SK-N-SH (cell line): ENCODE data around the gene SCNN1G. TPM values are rescaled to one million over a fixed set of nuclear protein-coding genes. Genes with fewer than 3 reads are reported as not detected.

Source experiments
- CTCF ChIA-PET: fragments of 300-600, 350-600 bp; formaldehyde crosslinking; extraction: SDS; loops from one replicate; lab custom pipeline; 2021; lab: Yijun Ruan, JAX
- POLR2A ChIA-PET: fragments of 350-600 bp; sonication (Branson Sonifier 250); formaldehyde crosslinking; extraction: SDS; loops from one replicate; lab custom pipeline; 2020; ENCODE audit warnings: antibody characterized with exemption, inconsistent platforms; lab: Yijun Ruan, JAX
- DNase-seq: peaks from one replicate; pipeline ENCODE4 v3.0.0; 2012
- H2AFZ ChIP-seq: fragments of 200-600 bp; sonication (generic); 2 replicates; pipeline ENCODE4 v1.8.1; 2016; ENCODE audit warnings: antibody characterized with exemption, mild to moderate bottlenecking, low read depth
- H3F3A ChIP-seq: fragments of 200-600 bp; sonication (generic); replicated peaks from 2 replicates; pipeline ENCODE3; 2016; ENCODE audit warnings: antibody characterized with exemption, mild to moderate bottlenecking; ENCODE audit not compliant: insufficient read depth
- H3K27ac ChIP-seq, 2 experiments: fragments of 200-500 bp in 1 of 2; fragments of 200-600 bp in 1 of 2; sonication (Bioruptor generic) in 1 of 2; sonication (generic), shearing (Covaris generic) in 1 of 2; 2 replicates each; pipeline versions ENCODE4 v1.5.1 to v1.6.1; 2014 to 2016; ENCODE audit warnings: low read depth in 2 of 2, inconsistent platforms in 1 of 2, low read length in 1 of 2, mild to moderate bottlenecking in 1 of 2, mixed read lengths in 1 of 2
- H3K27me3 ChIP-seq: fragments of 200-600 bp; sonication (generic), shearing (Covaris generic); 2 replicates; pipeline ENCODE4 v1.6.1; 2016; ENCODE audit warnings: mixed run types; ENCODE audit not compliant: insufficient read depth
- H3K36me3 ChIP-seq, 2 experiments: fragments of 200-500 bp in 1 of 2; fragments of 200-600 bp in 1 of 2; sonication (Bioruptor generic) in 1 of 2; sonication (generic) in 1 of 2; replicated peaks in 1 of 2; 2 replicates each; pipeline versions ENCODE3 to v1.5.1; 2014 to 2016; ENCODE audit warnings: low read length in 1 of 2, mild to moderate bottlenecking in 1 of 2; ENCODE audit not compliant: insufficient read depth in 2 of 2, control insufficient read depth in 1 of 2
- H3K4me1 ChIP-seq, 2 experiments: fragments of 200-500 bp in 1 of 2; fragments of 200-600 bp in 1 of 2; sonication (Bioruptor generic) in 1 of 2; sonication (generic), shearing (Covaris generic) in 1 of 2; 2 replicates each; pipeline versions ENCODE4 v1.5.1 to v1.6.1; 2014 to 2016; ENCODE audit warnings: low read depth in 1 of 2, low read length in 1 of 2, mixed run types in 1 of 2; ENCODE audit not compliant: insufficient read depth in 2 of 2, control insufficient read depth in 1 of 2
- H3K4me2 ChIP-seq: fragments of 200-600 bp; sonication (generic), shearing (Covaris generic); 2 replicates; pipeline ENCODE4 v1.6.1; 2017; ENCODE audit warnings: mixed run types
- H3K4me3 ChIP-seq, 2 experiments: fragments of 200-500 bp in 1 of 2; fragments of 200-600 bp in 1 of 2; sonication (Bioruptor generic) in 1 of 2; sonication (generic), shearing (Covaris generic) in 1 of 2; 2 replicates each; pipeline versions ENCODE4 v1.5.1 to v1.8.1; 2014 to 2016; ENCODE audit warnings: low read depth in 2 of 2, inconsistent platforms in 1 of 2, low read length in 1 of 2, mild to moderate bottlenecking in 1 of 2, mixed read lengths in 1 of 2, moderate library complexity in 1 of 2
- H3K79me2 ChIP-seq: fragments of 200-600 bp; sonication (generic); 2 replicates; pipeline ENCODE4 v1.8.1; 2017; ENCODE audit warnings: mild to moderate bottlenecking; ENCODE audit not compliant: insufficient read depth
- H3K9ac ChIP-seq: fragments of 200-600 bp; sonication (generic); 2 replicates; pipeline ENCODE4 v1.6.1; 2017; ENCODE audit warnings: mixed run types
- H3K9me2 ChIP-seq: fragments of 200-600 bp; sonication (generic); 2 replicates; pipeline ENCODE4 v1.6.1; 2017; ENCODE audit warnings: mixed run types
- H3K9me3 ChIP-seq: fragments of 200-600 bp; sonication (generic); 2 replicates; pipeline ENCODE4 v1.6.1; 2017; ENCODE audit warnings: mixed run types, mild to moderate bottlenecking, moderate library complexity
- H4K20me1 ChIP-seq: fragments of 200-600 bp; sonication (generic); 2 replicates; pipeline ENCODE4 v1.6.1; 2017; ENCODE audit warnings: mild to moderate bottlenecking, mixed run types; ENCODE audit not compliant: insufficient read depth
- ELF1 ChIP-seq: IDR thresholded peaks from 2 replicates; pipeline ENCODE4 v1.4.0; 2012
- EP300 ChIP-seq, 2 experiments: IDR thresholded peaks; 2 replicates each; pipeline versions ENCODE4 v1.4.0 to v1.6.1; 2012; ENCODE audit warnings: borderline replicate concordance in 1 of 2, low read depth in 1 of 2, low read length in 1 of 2
- EZH2phosphoT487 ChIP-seq: fragments of 200-600 bp; sonication (generic); IDR thresholded peaks from 2 replicates; pipeline ENCODE4 v1.6.1; 2017; ENCODE audit warnings: low read depth, mixed run types, mild to moderate bottlenecking, antibody characterized with exemption, moderate library complexity, borderline replicate concordance
- FOSL2 ChIP-seq: IDR thresholded peaks from 2 replicates; pipeline ENCODE4 v1.4.0; 2012; ENCODE audit warnings: low read depth, mild to moderate bottlenecking, moderate library complexity, borderline replicate concordance
- FOXJ3 ChIP-seq: sonication (generic); formaldehyde crosslinking; IDR thresholded peaks from 2 replicates; pipeline ENCODE4 v1.5.1; 2020; ENCODE audit warnings: mild to moderate bottlenecking, missing genetic modification reagents
- MAX ChIP-seq: IDR thresholded peaks from 2 replicates; pipeline ENCODE4 v1.4.0; 2012; ENCODE audit warnings: low read depth
- MEF2A ChIP-seq: IDR thresholded peaks from 2 replicates; pipeline ENCODE4 v1.4.0; 2012; ENCODE audit warnings: low read depth, borderline replicate concordance
- MXI1 ChIP-seq: IDR thresholded peaks from 2 replicates; pipeline ENCODE4 v1.6.1; 2012; ENCODE audit warnings: mild to moderate bottlenecking, low read depth, low read length, improper control_type of control experiment
- POLR2AphosphoS5 ChIP-seq: IDR thresholded peaks from 2 replicates; pipeline ENCODE4 v1.6.1; 2012; ENCODE audit warnings: low read depth, low read length
- RCOR1 ChIP-seq: fragments of 150-350 bp; IDR thresholded peaks from 2 replicates; pipeline ENCODE4 v1.6.1; 2017; ENCODE audit warnings: antibody characterized with exemption, low read length
- SMC3 ChIP-seq: IDR thresholded peaks from 2 replicates; pipeline ENCODE4 v1.6.1; 2012; ENCODE audit warnings: low read depth, low read length, improper control_type of control experiment
- YY1 ChIP-seq: IDR thresholded peaks from 2 replicates; pipeline ENCODE4 v1.4.0; 2012; ENCODE audit warnings: low read depth, mild to moderate bottlenecking
- ZBTB33 ChIP-seq: IDR thresholded peaks from 2 replicates; pipeline ENCODE4 v1.4.0; 2012; ENCODE audit warnings: low read depth, borderline replicate concordance
- WGBS: methylation state at CpG from one replicate; pipeline ENCODE4 v1.1.6; 2017; ENCODE audit warnings: low lambda C conversion rate; 5-methylcytosine and 5-hydroxymethylcytosine counted together
- polyA plus RNA-seq, 3 experiments: library from polyadenylated mRNA; depleted of rRNA; stranded (reverse); fragments of >200 nt; gene quantifications; 2 replicates each; pipeline ENCODE4 v1.2.3, GENCODE V29; 2012

Gene SCNN1G
- polyA plus RNA-seq, 1 of the 3 experiments (the other 2 are of a cell fraction) = not detected

GRCh38 chr16:23244122-23244521 is 61.6 kb downstream of the SCNN1G start:
- no peaks in the 10 kb centered on the region for H3K9me3 ChIP-seq
- ChIA-PET CTCF (interaction anchor here (0.6 to 2.5 kb wide), 3 partner anchors 61 to 191 kb away, joined by 3 to 7 read pairs (median 4); no protein-coding TSS in a partner anchor), POLR2A (no interaction called here)
- no peak overlapping the region for H2AFZ ChIP-seq
- no peaks in the 10 kb centered on the region for H3K4me1 ChIP-seq
- H3F3A ChIP-seq = no peaks in the 10 kb centered on the region
- no peak overlapping the region for H3K9ac ChIP-seq
- H3K27ac ChIP-seq = no peak overlapping the region
- TF ChIP-seq MEF2A (no peak), SMC3 (no peak), FOXJ3 (no peak), EZH2phosphoT487 (no peak), FOSL2 (no peak), EP300 (IDR thresholded peaks at IDR 0.05; ENCODE audit: borderline replicate concordance in 1 of 2, low read depth in 1 of 2, low read length in 1 of 2) (no peak), MXI1 (no peak), RCOR1 (no peak), ELF1 (no peak), MAX (no peak)
- DNase-seq = no peak
- no peaks in the 10 kb centered on the region for H3K79me2 ChIP-seq
- H3K4me3 ChIP-seq = no peak overlapping the region
- H3K9me2 ChIP-seq = no peaks in the 10 kb centered on the region
- H3K4me2 ChIP-seq = no peak overlapping the region
- no peaks in the 10 kb centered on the region for H3K27me3 ChIP-seq
- H4K20me1 ChIP-seq = no peaks in the 10 kb centered on the region
- H3K36me3 ChIP-seq = no peaks in the 10 kb centered on the region

DNA sequence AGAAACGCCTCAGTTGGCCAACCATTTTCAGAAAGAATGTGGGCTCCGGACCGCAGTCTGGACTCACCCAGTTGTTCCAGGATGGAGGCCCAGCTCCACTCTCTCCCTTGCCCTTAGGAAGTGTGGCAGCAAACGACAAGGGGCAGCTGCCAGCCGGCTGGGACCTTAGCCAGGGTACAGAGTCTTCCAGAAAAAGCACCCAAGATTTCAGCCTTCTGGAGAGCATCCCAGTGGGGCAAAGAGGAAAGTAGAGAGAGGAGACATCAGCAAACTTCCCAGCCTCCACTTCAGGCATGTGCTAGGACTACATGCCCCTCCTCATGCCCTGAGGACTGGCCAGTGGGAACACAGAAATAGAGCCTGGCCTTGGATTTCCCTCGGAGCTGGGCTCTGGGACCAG is 62.7 kb downstream of the SCNN1G start:
- ChIA-PET CTCF (interaction anchor here (1.4 to 2.5 kb wide), 2 partner anchors 62 to 190 kb away, joined by 4 to 7 read pairs; no protein-coding TSS in a partner anchor), POLR2A (no interaction called here)

More for the DNA sequence above, 62.7 kb downstream of the SCNN1G start:
- Histone ChIP-seq H2AFZ (no peak overlapping the region), H4K20me1 (no peaks in the 10 kb centered on the region), H3K9me2 (no peaks in the 10 kb centered on the region), H3K9ac (no peak overlapping the region), H3K4me2 (no peak overlapping the region), H3K4me1 (no peaks in the 10 kb centered on the region), H3K4me3 (no peak overlapping the region), H3K36me3 (no peaks in the 10 kb centered on the region), H3K79me2 (no peaks in the 10 kb centered on the region), H3K9me3 (no peaks in the 10 kb centered on the region), H3K27ac (no peak overlapping the region), H3K27me3 (no peaks in the 10 kb centered on the region), H3F3A (no peaks in the 10 kb centered on the region)
- DNase-seq = no peak
- TF ChIP-seq POLR2AphosphoS5 (no peak), ZBTB33 (no peak), MAX (no peak), YY1 (no peak)
- 0% methylated on average over 3 of the region's 6 CpGs for WGBS
